Measurements from ENCODE around the gene PRR12. TPM values are rescaled to one million over a fixed set of nuclear protein-coding genes. Genes with fewer than 3 reads are reported as not detected.

The PRR12 gene, protein sequence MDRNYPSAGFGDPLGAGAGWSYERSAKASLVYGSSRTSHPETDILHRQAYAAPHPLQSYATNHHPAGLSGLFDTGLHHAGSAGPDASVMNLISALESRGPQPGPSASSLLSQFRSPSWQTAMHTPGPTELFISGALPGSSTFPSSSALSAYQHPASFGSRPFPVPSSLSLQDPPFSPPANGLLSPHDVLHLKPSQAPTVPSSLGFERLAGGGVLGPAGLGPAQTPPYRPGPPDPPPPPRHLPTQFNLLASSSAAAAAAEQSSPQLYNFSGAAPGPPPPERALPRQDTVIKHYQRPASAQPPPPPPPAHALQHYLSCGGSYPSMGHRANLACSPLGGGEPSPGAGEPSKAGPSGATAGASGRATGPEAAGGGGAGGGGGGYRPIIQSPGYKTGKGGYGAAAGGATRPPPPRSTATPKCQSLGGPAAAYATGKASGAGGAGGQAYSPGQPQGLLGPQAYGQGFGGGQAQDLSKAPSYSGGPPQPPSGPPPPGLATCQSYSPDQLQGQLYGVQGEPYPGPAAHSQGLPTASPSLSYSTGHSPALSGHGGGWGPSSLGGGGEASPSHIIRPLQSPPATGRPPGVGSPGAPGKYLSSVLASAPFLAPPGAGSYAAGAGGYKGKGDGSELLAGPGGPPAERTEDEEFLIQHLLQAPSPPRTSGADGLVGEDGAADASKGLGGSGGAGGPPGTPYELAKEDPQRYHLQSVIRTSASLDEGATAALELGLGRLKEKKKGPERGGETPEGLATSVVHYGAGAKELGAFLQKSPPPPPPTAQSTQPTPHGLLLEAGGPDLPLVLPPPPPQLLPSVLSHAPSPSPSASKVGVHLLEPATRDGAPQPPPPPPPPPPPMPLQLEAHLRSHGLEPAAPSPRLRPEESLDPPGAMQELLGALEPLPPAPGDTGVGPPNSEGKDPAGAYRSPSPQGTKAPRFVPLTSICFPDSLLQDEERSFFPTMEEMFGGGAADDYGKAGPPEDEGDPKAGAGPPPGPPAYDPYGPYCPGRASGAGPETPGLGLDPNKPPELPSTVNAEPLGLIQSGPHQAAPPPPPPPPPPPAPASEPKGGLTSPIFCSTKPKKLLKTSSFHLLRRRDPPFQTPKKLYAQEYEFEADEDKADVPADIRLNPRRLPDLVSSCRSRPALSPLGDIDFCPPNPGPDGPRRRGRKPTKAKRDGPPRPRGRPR (N-terminal part only)
- polyA plus RNA-seq (ENCODE audit: insufficient read length): 17.4 TPM

DNA sequence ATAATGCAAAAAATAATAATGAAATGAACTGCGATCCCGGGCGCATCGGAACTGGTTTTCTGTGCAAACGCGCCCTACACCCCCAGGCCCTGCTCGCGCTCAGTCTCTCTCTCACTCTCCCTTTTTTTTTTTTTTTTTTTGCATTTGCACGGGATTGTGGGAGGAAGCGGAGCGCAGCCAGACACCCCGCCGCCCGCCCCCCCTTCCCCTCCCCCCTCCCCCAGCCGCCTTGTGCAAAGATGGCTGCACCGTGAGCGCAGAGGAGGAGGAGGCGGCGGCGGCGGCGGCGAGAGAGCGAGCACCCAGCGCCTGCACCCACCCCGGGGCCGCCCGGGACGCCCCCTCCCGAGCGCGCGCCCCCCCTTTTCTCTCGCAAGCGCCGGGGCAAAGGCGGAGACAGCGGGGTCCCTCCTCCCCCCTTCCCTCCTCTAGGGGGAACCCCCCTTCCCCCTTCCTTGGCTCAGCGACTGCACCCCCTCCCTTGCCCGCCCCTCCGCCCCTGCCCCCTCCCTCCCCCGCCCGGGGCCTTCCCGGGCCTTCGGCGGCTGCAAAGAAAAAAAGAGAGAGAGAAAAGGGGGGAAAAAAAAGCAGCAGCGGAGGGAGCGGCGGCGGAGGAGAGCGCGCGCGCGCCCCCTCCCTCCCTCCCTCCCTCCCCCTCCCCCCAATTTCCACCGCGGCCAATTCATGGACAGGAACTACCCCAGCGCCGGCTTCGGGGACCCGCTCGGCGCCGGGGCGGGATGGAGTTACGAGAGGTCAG is at the start of gene PRR12:
Gene PRR12, plus strand, starts transcription at position 212 of the 760 bp plus-strand sequence. Its CDS starts 473 bp downstream, at position 685.
- no peak for DNase-seq (ENCODE audit: low read depth)

DNA sequence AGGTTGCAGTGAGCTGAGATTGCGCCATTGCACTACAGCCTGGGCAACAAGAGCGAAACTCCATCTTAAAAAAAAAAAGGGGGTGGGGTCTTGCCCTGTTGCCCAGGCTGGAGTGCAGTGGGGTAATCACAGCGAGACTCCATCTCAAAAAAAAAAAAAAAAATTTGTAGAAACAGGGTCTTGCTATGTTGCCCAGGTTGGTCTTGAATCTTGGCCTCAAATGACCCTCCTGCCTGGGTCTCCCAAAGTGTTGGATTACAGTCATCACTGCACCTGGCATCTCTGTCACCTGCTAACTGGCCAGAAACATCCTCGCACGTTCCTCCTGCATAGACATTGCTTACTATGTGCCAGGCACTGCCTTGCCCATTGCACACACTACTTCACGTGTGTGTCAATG is 49.1 kb upstream of the PRR12 start:
- DNase-seq (ENCODE audit: low read depth): no peak

DNA sequence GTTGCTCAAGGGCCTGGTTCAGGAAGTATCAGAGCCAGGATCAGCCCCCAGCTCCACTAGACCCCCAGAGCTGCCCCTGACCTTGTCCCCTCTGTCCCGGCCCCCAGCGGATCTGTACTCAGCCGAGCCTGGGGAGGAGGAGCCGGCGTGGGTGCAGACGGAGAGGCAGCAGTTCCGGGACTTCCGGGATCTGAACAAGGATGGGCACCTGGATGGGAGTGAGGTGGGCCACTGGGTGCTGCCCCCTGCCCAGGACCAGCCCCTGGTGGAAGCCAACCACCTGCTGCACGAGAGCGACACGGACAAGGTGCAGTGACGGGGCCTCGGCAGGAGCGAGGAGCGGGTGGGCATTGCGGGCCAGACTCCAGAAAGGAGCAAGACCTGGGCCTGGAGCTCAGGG is 48.5 kb upstream of the PRR12 start:
- DNase-seq (ENCODE audit: low read depth): no peak

DNA sequence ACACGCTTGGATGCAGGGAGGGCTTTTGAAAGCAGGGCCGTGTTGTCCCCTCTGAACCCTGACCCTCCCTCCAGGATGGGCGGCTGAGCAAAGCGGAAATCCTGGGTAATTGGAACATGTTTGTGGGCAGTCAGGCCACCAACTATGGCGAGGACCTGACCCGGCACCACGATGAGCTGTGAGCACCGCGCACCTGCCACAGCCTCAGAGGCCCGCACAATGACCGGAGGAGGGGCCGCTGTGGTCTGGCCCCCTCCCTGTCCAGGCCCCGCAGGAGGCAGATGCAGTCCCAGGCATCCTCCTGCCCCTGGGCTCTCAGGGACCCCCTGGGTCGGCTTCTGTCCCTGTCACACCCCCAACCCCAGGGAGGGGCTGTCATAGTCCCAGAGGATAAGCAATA is 48.0 kb upstream of the PRR12 start:
- no peak for DNase-seq (ENCODE audit: low read depth)

DNA sequence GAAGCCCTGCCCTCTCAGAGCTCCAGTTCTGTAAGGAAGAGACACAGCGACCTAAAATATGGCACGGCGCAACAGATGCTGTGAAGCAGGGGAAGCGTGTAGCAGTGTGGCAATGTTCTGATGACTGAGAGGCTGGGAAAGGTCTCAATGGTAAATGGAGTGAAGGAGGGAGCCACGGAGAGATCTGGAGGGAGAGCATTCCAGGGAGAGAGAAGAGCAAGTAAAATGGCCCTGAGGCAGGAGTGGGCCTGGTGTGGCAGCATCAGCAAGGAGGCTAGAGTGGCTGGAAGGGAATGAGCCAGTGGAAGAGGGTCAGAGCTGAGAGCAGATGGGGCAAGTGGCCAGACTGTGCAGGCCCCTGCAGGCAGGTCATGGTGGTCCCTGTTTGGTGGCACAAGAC is 46.8 kb upstream of the PRR12 start:
- no peak for DNase-seq (ENCODE audit: low read depth)

DNA sequence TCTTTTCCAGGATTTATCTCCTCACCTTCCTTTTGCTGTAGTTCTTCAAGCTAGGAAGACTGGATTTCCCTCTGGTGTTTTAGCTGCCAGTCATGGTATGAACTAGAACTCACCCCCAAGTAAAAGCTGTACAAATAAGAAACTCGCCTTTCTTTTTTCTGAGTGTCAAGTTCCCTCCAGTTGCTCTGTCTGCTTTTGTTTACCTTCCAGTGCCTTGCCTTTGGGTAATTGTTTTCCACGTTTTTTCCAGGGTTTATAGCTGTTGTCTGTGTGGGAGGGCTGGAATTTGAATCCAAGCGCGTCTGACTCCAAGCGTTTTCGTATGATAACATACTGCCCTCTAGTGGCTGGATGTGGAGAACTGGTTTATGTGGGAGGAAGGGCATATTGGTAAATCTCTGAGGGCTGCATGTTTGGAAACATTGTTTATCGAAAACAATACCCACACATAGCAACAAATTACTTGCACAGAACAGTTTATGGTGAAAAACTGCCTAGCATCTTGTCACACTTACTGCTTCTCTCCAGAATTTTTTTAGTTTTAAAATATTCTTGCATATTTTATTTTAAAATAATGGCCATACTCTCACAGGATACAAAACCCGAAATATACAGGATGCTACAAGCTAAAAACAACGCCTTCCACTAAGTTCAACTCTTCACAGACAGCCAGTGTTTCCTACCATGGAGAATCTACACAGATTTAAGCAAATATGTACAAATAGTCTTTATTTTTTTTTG is 44.0 kb upstream of the PRR12 start:
- DNase-seq (ENCODE audit: low read depth): peak; percentile 92

DNA sequence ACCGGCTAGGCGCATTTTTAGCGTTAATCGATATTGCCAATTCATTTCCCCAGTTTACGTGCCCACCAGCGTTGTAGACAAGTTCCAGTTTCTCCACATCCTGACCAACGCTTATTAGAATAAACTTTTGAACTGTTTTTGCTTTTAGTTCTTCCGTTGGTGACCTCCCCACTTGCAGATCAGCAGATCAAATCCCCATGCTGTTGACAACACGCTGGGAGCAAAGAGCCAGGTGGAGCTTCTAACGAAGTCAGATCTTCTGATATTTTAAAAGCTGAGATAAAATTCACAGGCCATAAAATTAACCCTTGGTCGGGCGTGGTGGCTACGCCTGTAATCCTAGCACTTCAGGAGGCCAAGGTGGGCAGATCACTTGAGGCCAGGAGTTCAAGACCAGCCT is 41.9 kb upstream of the PRR12 start:
- DNase-seq (ENCODE audit: low read depth): no peak

DNA sequence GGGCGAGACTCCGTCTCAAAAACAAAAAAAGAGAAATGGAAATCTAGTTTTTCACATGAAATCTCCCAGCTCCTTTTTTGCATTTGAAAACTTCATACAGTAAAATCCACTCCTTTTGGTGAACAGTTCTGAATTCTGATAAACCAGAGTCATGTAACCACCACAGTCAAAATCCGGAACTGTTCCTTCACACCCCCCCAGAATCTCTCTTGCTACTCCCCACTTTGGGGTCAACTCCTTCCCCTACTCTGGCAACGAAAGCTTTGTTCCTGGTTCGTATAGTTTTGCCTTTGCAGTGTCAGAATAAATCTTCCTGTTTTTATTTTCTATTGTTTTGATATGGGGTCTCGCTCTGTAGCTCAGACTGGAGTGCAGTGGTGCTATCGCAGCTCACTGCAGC is 39.5 kb upstream of the PRR12 start:
- no peak for DNase-seq (ENCODE audit: low read depth)

DNA sequence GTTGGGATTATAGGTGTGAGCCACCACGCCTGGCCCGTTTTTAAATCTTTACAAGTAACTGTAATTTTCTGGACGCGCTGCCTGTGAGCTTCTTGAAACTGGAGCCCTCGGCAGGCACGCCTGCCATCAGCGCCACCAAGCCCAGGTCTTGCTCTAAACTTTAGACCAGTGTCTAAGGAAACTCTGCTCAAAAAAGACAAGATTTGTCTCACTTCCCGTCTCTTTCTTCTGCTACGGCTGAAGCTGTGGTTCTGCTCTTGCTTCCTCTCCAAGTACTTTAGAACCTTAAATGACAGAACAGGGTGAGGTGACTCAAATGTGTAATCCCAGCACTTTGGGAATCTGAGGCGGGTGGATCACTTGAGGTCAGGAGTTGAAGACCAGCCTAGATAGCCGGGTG is 38.2 kb upstream of the PRR12 start:
- DNase-seq (ENCODE audit: low read depth): no peak

DNA sequence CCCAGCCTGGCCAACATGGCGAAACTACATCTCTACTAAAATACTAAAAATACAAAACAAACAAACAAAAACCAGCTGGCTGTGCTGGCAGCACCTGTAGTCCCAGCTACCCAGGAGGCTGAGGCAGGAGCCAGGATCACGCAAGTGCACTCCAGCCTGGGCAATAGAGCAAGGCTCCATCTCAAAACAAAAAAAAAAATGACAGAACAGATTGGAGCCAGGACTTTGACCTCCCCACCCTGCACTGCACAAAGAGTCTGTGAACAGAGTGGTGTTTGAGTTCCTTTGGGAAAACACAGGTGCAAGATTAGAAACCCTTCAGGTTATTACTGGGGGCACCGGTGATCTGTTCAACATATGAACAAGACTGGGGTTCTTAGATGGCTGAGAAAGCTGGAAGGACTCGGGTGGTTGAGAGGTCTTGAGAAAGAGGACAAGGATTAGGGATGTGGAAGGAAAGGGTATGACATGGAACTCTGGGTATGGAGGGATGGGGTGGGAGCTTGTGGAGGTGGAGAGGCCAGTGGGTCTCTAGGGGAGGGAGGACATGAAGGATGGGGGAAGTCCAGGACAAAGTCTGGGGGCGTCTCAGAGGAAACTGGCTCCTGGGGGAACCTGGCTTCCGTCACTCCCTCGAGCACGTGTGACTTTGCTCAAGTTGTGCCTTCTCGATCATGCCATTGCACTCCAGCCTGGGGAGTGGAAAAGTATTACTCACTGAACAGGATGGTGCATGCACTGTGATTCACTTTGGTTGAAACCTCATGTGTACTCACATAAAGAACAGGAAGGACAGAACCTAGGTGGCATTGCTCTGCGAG is 37.3 kb upstream of the PRR12 start:
- no peak for DNase-seq (ENCODE audit: low read depth)

DNA sequence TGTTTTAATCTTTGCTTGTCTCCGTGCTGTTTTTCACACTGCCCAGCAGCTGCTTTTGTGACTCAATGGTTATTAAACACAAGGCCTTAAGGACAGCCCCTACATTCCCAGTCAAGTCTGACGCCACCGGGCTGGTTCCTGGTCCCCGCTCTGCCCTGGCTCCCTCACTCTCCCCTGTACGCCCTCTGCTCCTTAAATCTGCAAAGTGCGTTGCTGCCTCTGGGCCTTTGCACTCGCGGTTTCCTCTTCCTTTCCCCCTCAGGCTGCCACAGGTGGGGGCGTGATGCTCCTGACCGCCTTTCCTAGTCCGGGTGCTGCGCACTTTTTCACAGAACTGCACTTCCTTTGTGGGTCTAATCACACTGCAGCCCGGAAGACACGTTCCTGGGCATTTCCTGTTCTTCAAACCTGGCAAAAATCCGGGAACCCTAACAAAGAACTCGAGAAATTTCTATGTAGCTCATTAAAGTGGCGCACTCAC is 36.2 kb upstream of the PRR12 start:
- no peak for DNase-seq (ENCODE audit: low read depth)

DNA sequence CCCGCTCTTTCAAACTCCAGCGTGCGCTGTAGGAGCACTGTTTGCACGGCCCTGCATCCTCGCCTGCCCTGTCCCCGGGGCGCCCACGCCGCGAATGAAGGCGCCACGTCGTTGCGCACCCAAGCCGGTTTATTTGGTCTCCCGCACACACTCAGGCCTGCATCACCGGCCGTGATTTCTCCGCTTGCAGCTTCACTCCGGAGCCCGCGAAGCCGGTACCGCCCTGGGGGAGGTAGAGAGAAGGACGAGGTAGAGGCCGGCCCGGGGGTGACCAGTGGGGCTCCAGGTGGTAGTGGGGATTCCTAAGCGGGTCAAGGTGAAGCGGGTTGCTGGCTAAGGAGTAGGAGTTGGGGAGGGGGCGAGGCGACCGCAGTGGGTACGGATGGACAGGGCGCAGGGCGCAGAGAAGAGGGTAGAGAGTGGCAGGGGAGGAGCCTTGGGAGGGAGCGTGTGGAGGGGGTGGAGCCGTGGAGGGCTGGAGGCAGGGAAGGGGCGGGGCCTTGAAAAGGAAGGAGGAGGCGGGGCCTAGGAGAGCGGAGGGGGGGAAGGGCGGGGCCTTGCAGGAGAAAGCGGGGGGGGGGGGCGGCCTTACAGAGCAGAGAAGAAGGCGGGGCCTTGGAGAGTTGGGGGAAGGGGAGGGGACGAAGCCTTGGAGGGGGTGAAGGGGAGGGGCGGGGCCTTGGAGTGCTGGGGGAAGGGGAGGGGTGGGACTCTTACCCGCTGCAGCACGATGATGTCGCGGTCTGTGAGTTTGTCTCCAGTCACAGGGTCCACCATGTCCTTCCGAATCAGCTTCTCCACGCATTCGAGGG is 35.2 kb upstream of the PRR12 start:
- DNase-seq (ENCODE audit: low read depth): no peak

DNA sequence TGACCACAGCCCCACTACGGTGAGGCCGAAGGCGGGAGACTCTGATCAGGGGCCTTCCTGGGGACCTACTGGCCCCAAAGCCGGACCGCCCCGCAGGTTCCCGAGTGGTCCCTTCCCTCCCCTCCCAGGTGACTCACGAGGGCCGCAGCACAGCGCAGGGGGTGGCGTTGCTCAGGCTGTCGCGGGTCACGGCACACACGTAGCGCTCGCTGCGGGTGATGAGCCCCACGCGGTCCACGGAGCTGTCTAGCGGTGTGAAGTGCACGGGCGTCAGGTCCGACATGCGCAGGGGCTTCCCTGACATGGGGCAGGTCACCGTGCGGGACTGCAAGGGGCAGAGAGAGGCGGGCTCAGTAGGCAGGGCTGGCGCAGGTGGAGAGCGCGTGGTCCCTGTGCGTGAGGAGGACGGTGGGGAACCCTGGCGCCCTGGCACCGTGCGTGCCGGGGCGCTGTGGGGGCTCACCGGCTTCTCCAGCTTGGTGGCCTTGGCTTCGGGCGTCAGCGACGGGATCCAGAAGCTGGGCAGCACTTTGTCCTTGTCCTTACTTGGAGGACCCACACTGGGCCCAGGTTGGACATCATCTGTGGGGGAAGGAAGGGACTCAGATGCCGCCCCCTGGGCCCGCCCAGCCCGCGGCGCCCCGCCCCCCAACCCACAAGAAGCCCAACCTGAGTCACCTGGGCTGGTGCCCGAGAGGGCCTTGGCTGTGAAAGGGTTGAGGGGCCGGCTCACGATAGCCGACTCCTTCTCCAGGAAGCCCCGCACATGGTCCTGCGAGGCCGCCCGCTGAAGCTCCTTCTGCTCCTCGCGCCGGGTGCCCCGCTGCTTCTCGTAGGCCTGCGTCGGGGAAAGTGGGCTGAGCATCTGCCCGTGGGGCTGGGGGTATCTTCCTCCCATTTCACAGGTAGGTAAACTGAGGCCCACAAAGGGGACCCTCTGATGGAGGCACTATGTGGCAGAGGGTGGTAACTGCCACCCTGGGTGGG is 34.3 kb upstream of the PRR12 start:
- DNase-seq (ENCODE audit: low read depth): no peak

DNA sequence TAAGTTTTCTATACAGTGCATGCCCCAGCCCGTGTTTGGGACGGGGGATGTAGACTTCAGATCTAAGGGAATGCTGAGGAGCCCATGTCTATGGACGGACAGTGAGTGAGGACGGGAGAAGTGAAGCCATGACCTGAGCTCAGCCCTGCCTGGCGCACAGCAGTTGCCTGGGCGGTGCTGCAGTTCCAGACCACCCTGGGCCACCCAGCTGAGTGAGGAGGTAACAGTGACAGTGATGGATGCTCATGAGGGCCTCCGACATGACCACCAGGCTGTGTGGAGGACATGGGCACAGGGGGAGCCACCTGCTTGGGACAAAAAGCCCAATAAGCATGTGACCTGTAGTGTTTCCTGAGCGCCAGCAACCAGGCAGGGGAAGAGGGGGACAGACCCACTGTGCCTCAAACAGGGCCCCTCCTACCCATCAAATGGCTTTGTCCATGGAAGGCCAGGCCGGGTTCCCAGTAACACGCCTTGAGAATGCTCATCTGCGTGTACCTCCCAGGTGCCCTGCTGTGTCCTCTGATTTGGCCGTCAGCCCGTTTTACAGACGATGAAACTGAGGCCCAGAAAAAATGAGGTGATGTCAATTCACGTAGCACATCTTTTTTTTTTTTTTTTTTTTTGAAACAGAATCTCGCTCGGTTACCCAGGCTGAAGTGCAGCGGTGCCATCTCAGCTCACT is 33.2 kb upstream of the PRR12 start:
- no peak for DNase-seq (ENCODE audit: low read depth)

DNA sequence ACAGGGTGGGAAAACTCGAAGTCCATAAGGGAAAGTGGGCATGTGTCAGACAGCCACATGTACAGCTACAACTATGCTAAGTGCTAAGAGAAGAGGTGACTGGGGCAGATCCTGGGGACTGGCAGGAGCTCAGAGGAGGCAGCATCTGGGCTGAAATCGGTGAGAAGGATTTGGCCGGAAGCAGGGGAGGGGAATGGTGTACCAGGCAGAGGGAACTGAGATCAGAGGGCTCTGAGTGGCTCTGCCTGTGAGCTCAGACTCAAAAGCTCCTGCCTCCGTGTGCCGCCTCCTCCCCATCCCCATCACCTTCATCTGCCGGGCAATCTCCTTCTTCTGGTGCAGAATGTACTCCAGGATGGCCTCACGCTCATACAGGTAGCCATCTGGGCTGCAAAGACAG is 32.4 kb upstream of the PRR12 start:
- DNase-seq (ENCODE audit: low read depth): no peak

DNA sequence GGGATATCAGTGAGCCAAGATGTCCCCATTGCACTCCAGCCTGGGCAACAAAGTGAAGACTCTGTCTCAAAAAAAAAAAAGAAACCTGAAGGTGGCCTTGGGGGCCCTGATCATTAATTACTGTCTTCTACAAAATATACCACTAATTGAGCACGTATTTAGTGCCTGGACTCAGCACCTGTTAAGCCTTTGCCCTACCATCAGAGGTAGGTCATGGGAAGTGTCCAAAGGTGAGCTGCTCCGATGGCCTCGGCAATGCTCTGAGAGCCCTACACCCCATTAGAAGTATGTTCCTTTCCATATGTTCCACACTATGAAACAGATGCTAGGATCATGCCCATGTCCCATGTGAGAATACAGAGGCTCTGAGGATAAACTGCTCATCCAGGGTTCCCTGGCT is 31.5 kb upstream of the PRR12 start:
- no peak for DNase-seq (ENCODE audit: low read depth)

DNA sequence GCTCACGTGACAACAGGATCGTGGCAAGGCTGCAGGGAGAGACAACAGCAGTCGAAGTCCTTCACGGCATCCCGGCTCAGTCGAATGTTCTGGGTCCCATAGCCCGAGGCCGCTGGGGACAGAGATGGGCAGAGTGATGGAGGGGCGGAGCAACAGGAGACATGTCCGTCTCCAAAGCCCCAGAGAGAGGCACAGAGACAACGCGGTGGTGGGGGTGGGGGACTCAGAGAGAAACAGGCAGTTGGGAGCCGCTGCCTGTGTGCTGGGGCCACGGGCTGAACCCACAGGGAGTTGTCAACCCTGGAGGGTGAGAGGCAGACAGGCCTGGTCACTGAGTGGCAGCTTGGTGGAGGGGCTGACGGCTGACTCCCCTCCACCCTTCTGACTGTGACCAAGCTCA is 31.1 kb upstream of the PRR12 start:
- DNase-seq (ENCODE audit: low read depth): no peak
